NK-92 (cell line): Measurements from ENCODE around the gene TAF10.

Experiments used
- DNase-seq: peaks from one replicate; lab custom pipeline; 2025; ENCODE audit not compliant: unreplicated experiment; lab: John Stamatoyannopoulos, UW

Gene TAF10

GRCh38 chr11:6640985-6641701 lies 29.1 kb upstream of the TAF10 start:
- DNase-seq: no peak

DNA sequence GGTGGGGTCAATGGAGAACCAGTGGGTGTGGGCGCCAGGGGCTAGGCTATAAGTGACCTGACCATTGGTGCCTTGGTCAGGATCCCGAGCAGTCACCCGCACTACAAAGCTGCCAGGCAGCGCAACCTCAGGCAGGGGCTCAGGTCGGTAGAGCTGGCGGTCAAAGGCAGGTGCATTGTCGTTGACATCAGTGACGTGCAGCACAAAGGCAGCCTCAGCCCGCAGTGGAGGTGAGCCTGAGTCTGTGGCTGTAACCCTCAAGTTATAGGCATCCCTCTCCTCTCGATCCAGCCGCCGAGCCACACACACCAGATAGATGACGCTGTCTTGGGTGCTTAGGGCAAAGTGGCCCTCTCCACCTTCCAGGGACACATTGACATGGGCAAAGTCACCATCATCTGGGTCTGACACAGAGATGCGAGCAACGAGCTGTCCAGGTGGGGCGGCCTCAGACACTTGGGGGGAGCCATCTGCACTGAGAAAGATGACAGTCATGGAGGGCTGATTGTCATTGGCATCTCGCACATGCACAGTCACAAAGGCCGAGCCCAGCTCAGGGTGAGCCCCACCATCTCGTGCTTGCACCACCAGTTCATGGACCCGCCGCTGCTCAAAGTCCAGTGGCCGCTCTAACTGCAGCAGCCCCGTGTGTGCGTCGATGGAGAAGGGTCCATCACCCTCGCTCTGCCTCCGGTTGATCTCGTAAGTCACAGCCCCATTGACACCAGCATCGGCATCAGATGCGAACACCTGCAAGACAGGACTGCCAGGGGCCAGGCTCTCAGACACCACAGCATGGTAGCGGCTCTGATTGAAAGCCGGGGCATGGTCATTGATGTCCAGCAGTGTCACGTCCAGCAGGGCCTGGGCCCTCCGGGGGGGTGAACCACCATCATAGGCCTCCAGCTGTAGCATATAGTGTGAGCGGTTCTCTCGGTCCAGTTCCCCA lies 28.3 kb upstream of the TAF10 start:
- DNase-seq: no peak

GRCh38 chr11:6638429-6638828 lies 26.4 kb upstream of the TAF10 start:
- DNase-seq: no peak

DNA sequence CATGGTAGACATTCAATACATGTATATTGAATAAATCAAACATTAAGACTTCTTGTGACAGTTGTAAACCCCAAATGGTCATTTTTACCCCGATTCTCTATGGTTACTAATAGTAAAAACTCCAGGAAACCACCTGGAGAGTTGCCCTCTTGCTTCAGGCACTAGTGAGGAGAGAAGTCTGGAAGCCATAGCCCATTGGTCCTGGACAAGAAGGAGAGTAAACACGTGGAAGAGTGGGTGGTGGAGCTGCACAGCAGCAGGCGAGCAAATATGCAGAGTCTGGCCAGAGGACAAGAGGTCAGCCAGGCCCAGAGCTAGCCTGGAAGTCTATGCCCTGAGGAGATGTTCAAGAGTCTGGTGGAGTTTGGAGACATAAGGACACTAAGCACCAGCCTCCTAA lies 25.9 kb upstream of the TAF10 start:
- no peak for DNase-seq

DNA sequence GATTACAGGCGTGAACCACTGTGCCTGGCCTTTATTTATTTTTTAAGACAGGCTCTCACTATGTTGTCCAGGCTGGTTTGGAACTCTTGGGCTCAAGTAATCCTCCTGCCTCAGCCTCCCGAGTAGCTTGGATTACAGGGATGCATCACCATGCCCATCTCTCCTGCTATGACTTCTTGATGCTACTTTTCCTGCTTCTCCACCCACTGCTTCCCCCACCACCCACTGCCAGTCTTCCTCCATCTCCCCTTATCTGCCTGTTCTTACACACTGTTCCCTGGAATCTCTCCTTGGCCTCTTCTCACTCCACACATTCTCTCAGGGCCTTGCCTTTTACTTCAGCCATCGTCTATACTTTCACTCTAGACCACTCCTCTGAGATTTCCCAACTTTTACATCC lies 24.5 kb upstream of the TAF10 start:
- no peak for DNase-seq

DNA sequence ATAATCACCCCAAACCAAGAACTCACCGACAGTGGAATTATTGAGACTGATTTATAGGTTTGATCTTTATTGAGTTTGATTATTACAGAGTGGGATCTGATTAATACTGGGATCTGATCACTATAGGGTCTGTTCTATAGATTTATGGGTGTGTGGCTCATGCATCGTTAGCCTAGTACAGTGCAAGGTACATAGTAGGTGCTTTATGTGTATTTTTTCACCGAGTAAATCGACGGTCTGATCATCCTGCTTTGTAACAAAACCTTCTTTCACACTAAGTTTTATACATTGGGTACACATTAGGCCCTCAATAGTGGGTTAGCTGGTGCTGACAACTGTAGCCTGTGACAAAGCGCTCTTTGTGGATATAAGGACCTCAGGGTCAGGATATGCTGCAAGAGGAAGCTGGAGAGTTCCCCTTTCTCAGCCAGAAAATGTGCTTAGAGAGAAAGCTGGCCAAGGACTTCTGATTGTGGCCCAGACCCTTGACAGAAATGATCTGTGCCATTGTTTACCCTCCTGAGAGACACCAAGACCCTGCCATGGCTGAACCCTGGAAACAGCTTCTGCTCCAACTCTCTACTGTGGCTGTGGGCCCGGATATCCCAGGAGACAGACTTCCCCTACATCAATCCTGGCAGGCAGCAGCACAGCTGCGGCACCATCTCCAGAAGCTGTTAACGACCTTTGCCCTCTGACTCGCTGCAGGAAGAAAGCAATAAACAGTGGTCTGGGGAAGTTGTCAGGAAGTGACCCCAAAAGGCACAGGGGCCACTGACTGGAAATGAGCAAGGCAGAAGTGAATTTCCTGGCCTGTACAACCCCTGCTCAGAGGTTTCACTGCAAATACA lies 23.3 kb upstream of the TAF10 start:
- DNase-seq: no peak

DNA sequence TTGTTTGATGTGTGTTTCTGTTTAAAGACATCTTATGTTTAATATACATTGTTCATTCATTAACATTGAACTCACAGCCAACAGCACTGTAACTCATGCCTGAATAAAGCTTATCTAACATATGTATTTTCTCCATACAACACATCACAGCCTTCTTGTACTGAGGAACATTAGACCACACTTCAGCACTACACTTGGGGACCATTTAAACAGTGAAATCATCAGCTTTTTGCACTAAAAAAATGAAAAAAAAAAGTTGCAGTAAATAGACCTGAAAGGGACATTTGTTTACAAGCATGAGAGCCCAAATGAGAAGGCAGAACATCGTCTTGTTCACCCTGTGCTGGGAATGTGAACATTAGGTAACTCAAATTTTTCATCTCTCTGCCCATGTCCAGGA lies 22.5 kb upstream of the TAF10 start:
- no peak for DNase-seq

DNA sequence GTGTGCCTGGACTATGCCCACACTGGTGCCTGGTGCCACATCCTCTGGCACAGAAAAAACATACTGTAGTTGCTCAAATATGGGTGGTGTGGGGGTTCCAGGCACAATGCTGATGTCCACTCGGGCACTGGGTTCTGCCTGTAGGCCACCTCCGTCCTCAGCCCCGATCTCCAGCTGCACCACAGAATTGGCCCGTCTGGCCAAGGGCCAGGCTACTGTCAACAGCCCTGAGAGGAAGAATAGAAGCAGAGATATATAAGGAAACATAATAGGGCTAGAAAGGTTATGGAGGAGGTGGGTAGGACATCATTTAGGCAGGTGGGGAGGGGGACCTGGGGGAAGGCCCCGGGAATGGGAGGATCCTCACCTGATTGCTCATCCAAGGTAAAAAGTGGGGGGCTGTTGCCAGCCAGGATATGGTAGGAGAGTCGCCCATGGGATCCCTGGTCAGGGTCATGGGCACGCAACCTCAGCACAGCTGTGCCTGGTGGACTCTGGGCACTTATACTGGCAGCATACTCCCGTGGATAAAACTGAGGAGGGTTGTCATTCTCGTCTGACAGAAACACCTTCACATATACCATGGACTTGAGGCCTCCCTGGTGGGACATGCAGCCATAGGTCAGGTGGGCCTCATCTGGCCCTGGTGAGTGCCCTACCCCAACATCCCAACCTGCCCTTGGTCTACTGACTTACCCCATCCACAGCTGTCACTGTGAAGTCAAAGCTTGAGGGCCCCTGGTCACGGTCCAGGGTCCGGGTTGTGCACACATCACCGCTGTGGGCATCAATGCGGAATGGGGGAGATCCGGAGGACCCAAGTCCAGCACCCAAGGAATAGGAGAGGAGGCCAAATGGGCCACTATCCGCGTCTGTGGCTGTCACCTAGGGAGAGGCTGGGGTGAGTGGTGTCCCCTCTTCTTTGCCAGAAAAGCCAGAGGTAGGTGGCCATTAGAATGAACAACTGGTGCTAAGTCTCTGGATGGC lies 21.7 kb upstream of the TAF10 start:
- no peak for DNase-seq

DNA sequence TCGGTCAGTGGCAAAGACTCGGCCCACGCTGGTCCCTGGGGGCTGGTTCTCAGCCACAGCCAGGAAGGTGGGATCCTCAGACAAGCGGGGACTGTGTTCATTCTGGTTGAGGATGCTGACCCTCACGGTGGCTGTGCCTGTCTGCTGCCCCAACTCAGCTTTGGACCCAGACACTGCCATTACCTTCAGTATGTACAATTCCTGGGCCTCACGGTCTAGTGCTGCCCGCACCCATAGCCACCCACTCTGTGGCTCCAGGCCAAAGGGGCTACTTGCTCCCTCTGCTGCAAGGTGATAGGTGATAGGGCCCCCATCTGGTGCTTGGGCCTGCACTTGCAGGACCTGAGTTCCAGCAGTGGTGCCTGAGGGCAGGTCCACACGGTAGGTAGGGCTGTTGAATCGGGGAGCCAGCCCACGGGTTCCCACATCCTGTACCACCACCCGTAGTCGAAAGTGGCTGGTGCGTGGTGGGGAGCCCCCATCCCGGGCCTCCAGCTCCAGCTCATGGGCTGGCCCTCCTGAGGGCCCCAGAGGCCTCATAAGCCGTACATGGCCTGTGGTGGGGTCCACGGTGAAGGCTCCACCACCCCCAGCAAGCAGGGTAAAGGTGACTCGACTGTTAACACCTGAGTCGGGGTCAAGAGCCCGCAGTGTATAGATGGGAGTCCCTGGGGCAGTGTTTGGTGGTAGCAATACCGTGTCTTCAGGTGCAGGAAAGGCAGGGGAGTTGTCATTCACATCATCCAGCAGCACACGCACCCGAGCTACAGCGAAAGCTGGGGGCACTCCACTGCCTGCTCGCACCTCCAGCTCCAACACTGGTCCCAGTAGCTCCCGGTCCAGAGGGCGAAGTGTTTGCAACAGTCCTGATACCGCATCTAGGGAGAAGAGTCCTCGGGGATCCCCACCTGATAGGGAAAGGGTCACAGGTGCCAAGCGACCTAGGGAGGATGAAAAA lies 20.4 kb upstream of the TAF10 start:
- DNase-seq: no peak

- no peak for DNase-seq
Observed at GRCh38 chr11:6631361-6631890, 19.4 kb upstream of the TAF10 start.

DNA sequence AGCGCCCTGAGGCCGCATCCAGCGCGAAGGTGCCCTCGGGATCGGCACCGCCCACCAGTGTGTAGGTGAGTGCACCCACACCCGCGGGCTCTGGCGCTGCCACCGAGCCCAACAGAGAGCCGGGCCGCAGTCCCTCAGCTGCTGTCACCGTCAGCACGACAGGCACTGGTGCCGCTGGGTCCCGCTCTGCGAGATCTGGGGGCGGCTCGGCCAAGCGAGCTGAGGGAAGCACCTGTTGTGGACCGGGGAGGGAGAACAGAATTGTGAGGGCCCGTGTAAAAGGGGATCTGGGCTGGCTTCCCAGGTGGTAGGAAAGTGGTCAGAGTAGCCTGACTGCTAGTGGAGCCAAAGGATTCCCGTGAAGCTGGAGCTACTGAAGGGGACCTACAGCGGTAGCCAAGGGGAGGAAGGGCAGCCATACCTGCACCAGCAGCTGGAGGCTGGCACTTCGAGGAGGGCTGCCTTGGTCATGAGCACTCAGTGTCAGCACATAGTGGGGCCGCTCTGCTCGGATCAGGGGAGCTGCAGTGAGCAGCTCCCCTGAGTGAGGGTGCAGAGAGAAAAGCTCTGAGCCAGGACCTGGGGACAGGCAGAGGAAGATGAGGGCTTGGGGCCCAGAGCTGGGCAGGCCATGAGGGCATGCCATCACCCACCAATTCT lies 18.7 kb upstream of the TAF10 start:
- no peak for DNase-seq

DNA sequence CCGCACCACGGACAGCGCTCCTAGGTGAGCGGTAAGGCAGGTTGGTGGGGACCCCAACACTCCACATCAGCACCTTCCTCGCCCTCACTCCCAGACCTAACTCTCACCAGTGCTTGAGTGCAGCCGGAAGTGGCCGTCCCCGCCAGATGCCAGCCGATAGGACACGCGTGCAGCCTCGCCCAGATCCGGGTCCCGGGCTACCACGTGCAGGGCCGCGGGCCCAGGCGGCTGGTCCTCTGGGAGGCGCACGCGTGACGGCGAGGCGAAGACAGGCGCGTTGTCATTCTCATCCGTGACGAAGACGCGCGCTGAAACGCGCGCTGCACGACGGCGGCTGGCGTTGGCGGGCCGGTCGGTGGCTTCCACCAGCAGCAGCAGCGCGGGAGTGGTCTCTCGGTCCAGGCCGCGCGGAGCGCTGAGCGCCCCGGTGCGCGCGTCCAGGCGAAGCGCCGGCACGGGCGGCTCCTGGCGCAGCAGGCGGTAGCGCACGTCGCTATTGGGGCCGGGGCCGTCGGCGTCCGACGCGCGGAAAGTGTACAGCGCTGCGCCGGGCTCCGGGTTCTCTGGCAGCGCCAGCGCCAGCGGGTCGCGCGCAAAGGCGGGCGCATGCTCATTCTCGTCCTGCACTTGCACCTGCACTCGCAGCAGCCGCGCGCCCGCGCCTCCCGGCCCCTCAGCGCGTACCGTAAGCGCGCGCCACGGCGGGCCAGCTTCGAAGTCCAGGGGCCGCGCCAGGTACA lies 18.0 kb upstream of the TAF10 start:
- DNase-seq: no peak

DNA sequence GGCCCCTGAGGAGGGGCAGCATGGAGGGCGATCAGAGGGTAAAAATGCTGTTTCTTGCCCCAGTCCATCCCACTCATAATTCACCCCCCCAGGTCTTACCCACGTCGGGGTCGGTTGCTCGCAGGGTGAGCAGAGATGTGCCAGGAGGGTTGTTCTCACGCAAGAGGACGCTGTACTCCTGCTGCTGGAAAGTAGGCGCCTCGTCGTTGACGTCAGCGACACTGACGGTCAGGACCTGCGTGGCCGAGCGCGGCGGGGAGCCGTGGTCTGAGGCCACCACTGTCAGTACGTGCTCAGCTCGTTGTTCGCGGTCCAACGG lies 17.5 kb upstream of the TAF10 start:
- DNase-seq: no peak

GRCh38 chr11:6628526-6628925 lies 16.5 kb upstream of the TAF10 start:
- DNase-seq: no peak

DNA sequence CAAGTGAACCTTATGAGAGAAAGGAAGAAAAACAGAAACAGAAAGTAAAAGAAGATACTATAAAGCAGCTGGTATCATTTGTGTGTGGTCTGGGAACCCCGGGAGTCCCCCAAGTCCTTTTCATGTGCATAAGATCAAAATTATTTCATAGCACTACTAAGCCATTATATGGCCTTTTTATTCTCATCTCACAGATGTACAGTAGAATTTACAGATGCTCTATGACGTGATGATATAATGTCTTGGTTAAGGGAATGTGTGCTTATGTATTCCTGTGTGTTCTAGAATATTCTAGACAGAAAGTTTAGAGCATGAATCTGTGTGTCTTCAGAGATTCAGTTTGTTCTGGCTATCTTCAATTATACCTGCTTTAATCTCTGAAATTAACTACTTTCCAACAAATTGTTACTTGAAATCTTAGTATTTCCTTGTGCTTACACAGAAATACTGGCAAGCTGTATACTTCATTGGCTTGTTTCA lies 15.8 kb upstream of the TAF10 start:
- DNase-seq: no peak

DNA sequence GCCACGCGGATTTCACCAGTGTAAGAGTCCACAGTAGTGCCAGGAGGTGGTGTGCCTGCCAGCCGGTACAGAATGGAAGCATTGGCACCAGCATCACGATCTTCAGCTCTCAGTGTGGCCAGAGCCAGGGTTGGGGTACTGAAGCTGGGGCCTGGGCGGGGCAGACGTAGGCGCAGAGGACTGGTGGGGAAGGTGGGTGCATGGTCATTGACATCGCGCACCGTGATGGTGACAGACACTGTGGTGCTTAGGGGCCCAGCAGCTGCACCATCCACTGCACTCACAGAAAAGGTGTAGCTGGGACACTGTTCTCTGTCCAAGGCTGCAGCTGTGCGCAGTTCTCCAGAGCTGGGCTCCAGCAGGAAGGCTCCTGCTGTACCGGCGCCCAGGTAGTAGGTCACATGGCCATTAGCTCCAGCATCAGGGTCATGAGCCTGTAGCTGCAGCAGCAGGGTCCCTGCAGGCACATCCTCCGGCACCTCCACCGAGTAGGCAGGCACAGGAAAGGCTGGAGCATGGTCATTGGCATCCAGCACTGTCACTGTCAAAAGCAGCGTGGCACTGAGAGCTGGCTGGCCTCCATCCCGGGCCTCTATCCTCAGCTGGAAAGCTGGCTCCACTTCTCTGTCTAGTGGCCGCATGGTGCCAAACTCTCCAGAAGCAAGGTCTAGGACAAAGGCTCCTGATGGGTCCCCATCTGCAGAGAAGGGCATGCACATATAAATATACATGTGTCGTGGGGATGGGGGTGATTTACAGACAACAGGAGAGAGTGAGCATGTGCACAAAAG lies 15.2 kb upstream of the TAF10 start:
- DNase-seq: no peak
